NCI-H146 treated with DMSO at 0.1 percent for 48 hours (cell line): ENCODE data around the gene CDK15.
"Not testable (repeated sequence)": the region's sequence is repeated elsewhere in the genome, so short reads cannot be mapped to it uniquely, and the experiment has no call there.

Experiments used
- DNase-seq: peaks from one replicate; lab custom pipeline; 2025; ENCODE audit not compliant: unreplicated experiment; lab: John Stamatoyannopoulos, UW

The CDK15 gene

GRCh38 chr2:201789395-201789794 is 16.9 kb upstream of the CDK15 start:
- DNase-seq: no peak

- DNase-seq: no peak
Measured at GRCh38 chr2:201790291-201790690, 16.0 kb upstream of the CDK15 start.

- no peak for DNase-seq
Measured at GRCh38 chr2:201790989-201791388, 15.3 kb upstream of the CDK15 start.

- no peak for DNase-seq
Measured at GRCh38 chr2:201793631-201794030, 12.7 kb upstream of the CDK15 start.

GRCh38 chr2:201794294-201794693 is 12.0 kb upstream of the CDK15 start:
- no peak for DNase-seq

GRCh38 chr2:201795607-201796477 is 10.5 kb upstream of the CDK15 start:
- DNase-seq: no peak

- DNase-seq: no peak
Measured at GRCh38 chr2:201796478-201796865, 9.9 kb upstream of the CDK15 start.

- DNase-seq: no peak
Measured at GRCh38 chr2:201797175-201797840, 9.0 kb upstream of the CDK15 start.

- DNase-seq: no peak
Measured at GRCh38 chr2:201798252-201798913, 8.0 kb upstream of the CDK15 start.

GRCh38 chr2:201798914-201799285 is 7.4 kb upstream of the CDK15 start:
- DNase-seq: not testable (repeated sequence)

GRCh38 chr2:201807452-201807999 is 1.2 kb downstream of the CDK15 start:
- DNase-seq: no peak

GRCh38 chr2:201808027-201808426 is 1.7 kb downstream of the CDK15 start:
- no peak for DNase-seq

GRCh38 chr2:201809633-201810032 is 3.3 kb downstream of the CDK15 start:
- DNase-seq: no peak

GRCh38 chr2:201810604-201811003 is 4.3 kb downstream of the CDK15 start:
- not testable (repeated sequence) for DNase-seq

GRCh38 chr2:201813996-201814760 is 7.8 kb downstream of the CDK15 start:
- no peak for DNase-seq

GRCh38 chr2:201816657-201817575 is 10.6 kb downstream of the CDK15 start:
- DNase-seq: no peak

- no peak for DNase-seq
Measured at GRCh38 chr2:201820383-201821007, 14.2 kb downstream of the CDK15 start.

GRCh38 chr2:201821080-201821479 is 14.7 kb downstream of the CDK15 start:
- no peak for DNase-seq

GRCh38 chr2:201824212-201824611 is 17.9 kb downstream of the CDK15 start:
- DNase-seq: no peak
